Calu3 (cell line): ENCODE results near the gene KDM3A. TPM values are rescaled to one million over a fixed set of nuclear protein-coding genes. Genes with fewer than 3 reads are reported as not detected.

Source experiments
- BruUV-seq: library from RNA; stranded (reverse); fragments of 400-500 nt; replicated peaks from 2 replicates; lab custom pipeline; 2021; lab: Mats Ljungman, UMichigan
- CTCF ChIA-PET: fragments of 300-600 bp; sonication (Branson Sonifier 250); formaldehyde crosslinking; loops from one replicate; lab custom pipeline; 2022; ENCODE audit warnings: antibody characterized with exemption; lab: Charles Lee
- DNase-seq: peaks from one replicate; pipeline ENCODE4 v3.0.0; 2022
- H3K27ac Mint-ChIP-seq: one replicate; pipeline ENCODE4 v1.8.0; 2022; ENCODE audit warnings: mixed read lengths; ENCODE audit not compliant: unreplicated experiment
- H3K27me3 Mint-ChIP-seq: one replicate; pipeline ENCODE4 v1.8.0; 2022; ENCODE audit warnings: mixed read lengths; ENCODE audit not compliant: unreplicated experiment
- H3K36me3 Mint-ChIP-seq: one replicate; pipeline ENCODE4 v1.8.0; 2022; ENCODE audit warnings: mild to moderate bottlenecking, moderate library complexity, mixed read lengths; ENCODE audit not compliant: insufficient read depth, unreplicated experiment
- H3K4me1 Mint-ChIP-seq: one replicate; pipeline ENCODE4 v1.8.0; 2022; ENCODE audit warnings: mild to moderate bottlenecking, low read depth, mixed read lengths; ENCODE audit not compliant: unreplicated experiment
- H3K4me3 Mint-ChIP-seq: one replicate; pipeline ENCODE4 v1.8.0; 2022; ENCODE audit warnings: mild to moderate bottlenecking, low read depth, moderate library complexity, mixed read lengths; ENCODE audit not compliant: unreplicated experiment
- H3K9me3 Mint-ChIP-seq: one replicate; pipeline ENCODE4 v1.8.0; 2022; ENCODE audit warnings: low read depth, mixed read lengths; ENCODE audit not compliant: unreplicated experiment
- intact Hi-C: fragments of 100-400 bp; cut with micrococcal nuclease; formaldehyde crosslinking; loops from one replicate; pipeline ENCODE4 v1.10.0; 2022; ENCODE audit not compliant: unreplicated experiment
- total RNA-seq: library from RNA; stranded (reverse); gene quantifications from 2 replicates; pipeline ENCODE4 v1.2.3, GENCODE V29; 2022
- TF ChIP-seq, protein P1 (sequence below): fragments of 200-600 bp; IDR thresholded peaks from one replicate; pipeline ENCODE4 v1.8.0; 2022; ENCODE audit warnings: antibody characterized with exemption; ENCODE audit not compliant: unreplicated experiment

Gene KDM3A
- total RNA-seq, 1 experiment from 2014 or later, result 37.8 TPM

DNA sequence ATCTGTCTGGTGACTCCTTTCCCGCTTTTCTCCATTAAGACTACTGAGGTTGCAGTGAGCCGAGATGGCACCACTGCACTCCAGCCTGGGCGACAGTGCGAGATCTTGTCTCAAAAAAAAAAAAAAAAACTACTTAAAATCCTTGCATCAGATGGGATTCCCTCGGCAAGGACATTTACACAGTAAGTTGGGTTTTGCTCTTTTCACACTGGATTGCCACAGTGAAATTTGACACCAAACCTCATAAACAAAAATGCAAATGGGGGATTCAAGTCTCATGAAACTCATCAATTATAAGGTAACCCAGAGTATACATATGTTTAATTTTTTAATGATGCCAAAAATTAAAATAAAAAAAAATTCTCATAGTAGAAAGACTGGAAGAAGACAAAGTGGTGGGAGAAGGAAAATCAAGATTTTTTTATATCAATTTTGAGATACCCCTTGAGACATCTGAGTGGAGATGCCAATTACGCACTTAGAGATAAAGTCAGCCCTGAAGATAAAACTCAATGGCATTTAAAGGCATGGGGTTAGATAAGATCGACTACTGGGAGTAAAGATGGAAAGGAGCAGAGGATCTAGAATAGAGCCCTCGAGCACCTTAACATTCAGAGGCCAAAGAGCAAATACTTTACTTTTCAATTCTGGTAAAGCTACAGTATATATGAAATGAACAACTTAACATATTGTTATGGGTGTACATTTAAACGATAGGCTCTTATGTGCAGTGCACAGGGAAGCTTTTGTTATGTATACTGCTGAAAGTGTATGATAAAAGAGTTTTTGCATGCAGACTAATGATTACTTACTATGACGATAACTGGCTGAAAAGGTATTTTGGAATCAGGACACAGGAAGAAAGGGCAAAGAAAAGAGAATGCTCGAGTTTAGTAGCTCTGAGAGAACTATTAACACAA lies 84.5 kb downstream of the KDM3A start:
- intact Hi-C loops, result no loop called here
- CTCF ChIA-PET, result no interaction called here
- DNase-seq, result no peak
- no peaks in the 10 kb centered on the region for H3K4me1 Mint-ChIP-seq
- no TSS peak for BruUV-seq
- H3K36me3 Mint-ChIP-seq, result no peaks in the 10 kb centered on the region
- no peaks in the 10 kb centered on the region for H3K27me3 Mint-ChIP-seq
- no peak overlapping the region for H3K4me3 Mint-ChIP-seq
- H3K27ac Mint-ChIP-seq, result no peak overlapping the region
- TF ChIP-seq, protein P1, sequence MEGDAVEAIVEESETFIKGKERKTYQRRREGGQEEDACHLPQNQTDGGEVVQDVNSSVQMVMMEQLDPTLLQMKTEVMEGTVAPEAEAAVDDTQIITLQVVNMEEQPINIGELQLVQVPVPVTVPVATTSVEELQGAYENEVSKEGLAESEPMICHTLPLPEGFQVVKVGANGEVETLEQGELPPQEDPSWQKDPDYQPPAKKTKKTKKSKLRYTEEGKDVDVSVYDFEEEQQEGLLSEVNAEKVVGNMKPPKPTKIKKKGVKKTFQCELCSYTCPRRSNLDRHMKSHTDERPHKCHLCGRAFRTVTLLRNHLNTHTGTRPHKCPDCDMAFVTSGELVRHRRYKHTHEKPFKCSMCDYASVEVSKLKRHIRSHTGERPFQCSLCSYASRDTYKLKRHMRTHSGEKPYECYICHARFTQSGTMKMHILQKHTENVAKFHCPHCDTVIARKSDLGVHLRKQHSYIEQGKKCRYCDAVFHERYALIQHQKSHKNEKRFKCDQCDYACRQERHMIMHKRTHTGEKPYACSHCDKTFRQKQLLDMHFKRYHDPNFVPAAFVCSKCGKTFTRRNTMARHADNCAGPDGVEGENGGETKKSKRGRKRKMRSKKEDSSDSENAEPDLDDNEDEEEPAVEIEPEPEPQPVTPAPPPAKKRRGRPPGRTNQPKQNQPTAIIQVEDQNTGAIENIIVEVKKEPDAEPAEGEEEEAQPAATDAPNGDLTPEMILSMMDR, result no peak
- H3K9me3 Mint-ChIP-seq, result no peaks in the 10 kb centered on the region

DNA sequence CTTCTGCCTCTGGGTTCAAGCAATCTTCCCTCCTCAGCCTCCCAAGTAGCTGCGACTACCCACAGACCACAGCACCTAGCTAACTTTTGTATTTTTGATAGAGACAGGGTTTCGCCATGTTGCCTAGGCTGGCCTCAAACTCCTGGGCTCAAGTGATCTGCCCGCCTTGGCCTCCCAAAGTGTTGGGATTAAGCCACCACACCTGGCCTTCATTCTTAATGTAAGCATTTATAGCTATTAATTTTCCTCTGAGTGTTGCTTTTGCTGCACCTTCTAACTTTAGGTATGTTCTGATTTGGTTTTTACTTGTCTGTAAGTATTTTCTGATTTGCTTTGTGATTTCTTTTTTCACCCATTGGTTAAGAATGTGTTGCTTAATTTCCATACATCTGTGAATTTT lies 92.4 kb downstream of the KDM3A start:
- TF ChIP-seq, protein P1, result no peak
- BruUV-seq, result no TSS peak
- intact Hi-C loops, result no loop called here
- Mint-ChIP-seq H3K36me3 (no peaks in the 10 kb centered on the region), H3K27ac (no peak overlapping the region), H3K4me3 (no peak overlapping the region), H3K9me3 (peaks cover 6% of the 10 kb centered on the region), H3K27me3 (no peaks in the 10 kb centered on the region), H3K4me1 (no peaks in the 10 kb centered on the region)
- DNase-seq, result no peak
- CTCF ChIA-PET, result no interaction called here

DNA sequence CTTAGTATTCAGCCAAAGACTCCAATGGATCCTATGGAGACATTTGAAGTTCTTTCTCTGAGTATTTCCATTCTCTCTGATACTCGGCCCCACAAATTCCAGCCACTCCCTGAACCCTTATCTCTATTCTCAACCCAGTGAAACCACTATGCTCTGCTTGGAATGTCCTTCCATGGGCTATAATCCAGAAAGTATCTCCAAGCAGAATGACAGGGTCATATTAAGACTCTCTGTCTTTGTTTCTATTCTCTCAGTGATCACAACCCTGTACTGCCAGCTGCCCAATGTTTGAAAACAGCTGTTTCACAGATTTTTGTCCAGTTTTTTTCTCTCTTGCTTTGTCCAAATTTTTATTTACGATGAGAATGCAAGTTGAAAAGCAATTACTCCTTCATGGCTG lies 100.2 kb downstream of the KDM3A start:
- Mint-ChIP-seq H3K4me3 (no peak overlapping the region), H3K27ac (no peak overlapping the region), H3K27me3 (no peaks in the 10 kb centered on the region), H3K4me1 (peaks cover 12% of the 10 kb centered on the region), H3K36me3 (peaks cover 14% of the 10 kb centered on the region), H3K9me3 (peaks cover 2% of the 10 kb centered on the region)
- no peak for DNase-seq
- TF ChIP-seq, protein P1, result no peak
- intact Hi-C loops, result no loop called here
- CTCF ChIA-PET, result no interaction called here
- BruUV-seq, result no TSS peak

Other genes starting within 250 kb of the KDM3A start
- gene IMMT, start 245.9 kb upstream of the KDM3A start, total RNA-seq, result 86.7 and 88.7 TPM in 2 replicates
- gene MRPL35, start 241.9 kb upstream of the KDM3A start, total RNA-seq, result 36.2 and 41.5 TPM in 2 replicates
- 4.7 and 5.3 TPM in 2 replicates for gene REEP1, start 103.7 kb upstream of the KDM3A start, total RNA-seq
- 126 and 127 TPM in 2 replicates for gene CHMP3, start 122.1 kb downstream of the KDM3A start, total RNA-seq
- 33.3 and 34.1 TPM in 2 replicates for gene RNF103, start 182.5 kb downstream of the KDM3A start, total RNA-seq